GM23338 (cell line): ENCODE results near the gene UROS. TPM values are rescaled to one million over a fixed set of nuclear protein-coding genes. Genes with fewer than 3 reads are reported as not detected.

Experiments
- ATAC-seq: fragments of 200-7000 bp; cut with Tn5 transposase; 3 replicates; pipeline ENCODE4 v1.9.1; 2020
- DNase-seq: peaks from one replicate; pipeline ENCODE4 v3.0.0-alpha.2; 2015; ENCODE audit warnings: low spot score
- H2AFZ ChIP-seq: fragments of 200-600 bp; sonication (generic); 2 replicates; pipeline ENCODE4 v1.8.0; 2016; ENCODE audit warnings: antibody characterized with exemption, mild to moderate bottlenecking, moderate library complexity
- H3F3A ChIP-seq: fragments of 200-600 bp; sonication (generic); replicated peaks from 2 replicates; pipeline ENCODE4 v1.8.0; 2017; ENCODE audit warnings: antibody characterized with exemption, mixed run types, low read depth
- H3K27ac ChIP-seq: fragments of 200-600 bp; sonication (generic); 2 replicates; pipeline ENCODE4 v1.6.1; 2016; ENCODE audit warnings: low read depth
- H3K27me3 ChIP-seq: fragments of 200-600 bp; sonication (generic); 2 replicates; pipeline ENCODE4 v1.8.0; 2016; ENCODE audit warnings: mild to moderate bottlenecking, mixed run types, moderate library complexity; ENCODE audit not compliant: insufficient read depth
- H3K36me3 ChIP-seq: fragments of 200-600 bp; sonication (generic); 2 replicates; pipeline ENCODE4 v1.8.0; 2016; ENCODE audit warnings: mild to moderate bottlenecking; ENCODE audit not compliant: insufficient read depth
- H3K4me1 ChIP-seq: fragments of 200-600 bp; sonication (generic); 2 replicates; pipeline ENCODE4 v1.8.0; 2016; ENCODE audit warnings: mild to moderate bottlenecking, moderate library complexity; ENCODE audit not compliant: insufficient read depth
- H3K4me2 ChIP-seq: fragments of 200-600 bp; sonication (generic); 2 replicates; pipeline ENCODE4 v1.7.1; 2017; ENCODE audit warnings: mixed run types
- H3K4me3 ChIP-seq: fragments of 200-600 bp; sonication (generic); 2 replicates; pipeline ENCODE4 v1.6.1; 2016; ENCODE audit warnings: mixed run types
- H3K79me2 ChIP-seq: fragments of 200-600 bp; sonication (generic); replicated peaks from 2 replicates; pipeline ENCODE4 v1.8.0; 2017; ENCODE audit warnings: mild to moderate bottlenecking; ENCODE audit not compliant: insufficient read depth
- H3K9me2 ChIP-seq: fragments of 200-600 bp; sonication (generic); 2 replicates; pipeline ENCODE4 v1.8.0; 2017; ENCODE audit not compliant: insufficient read depth
- H4K20me1 ChIP-seq: fragments of 200-600 bp; sonication (generic); replicated peaks from 2 replicates; pipeline ENCODE4 v1.8.0; 2017; ENCODE audit warnings: mild to moderate bottlenecking; ENCODE audit not compliant: insufficient read depth
- H3K27ac Mint-ChIP-seq: 2 replicates; pipeline ENCODE4 v1.8.0; 2020; ENCODE audit warnings: inconsistent platforms, mild to moderate bottlenecking, moderate library complexity, mixed read lengths
- H3K27me3 Mint-ChIP-seq: 3 replicates; pipeline ENCODE4 v1.8.0; 2022; ENCODE audit warnings: low read depth, mild to moderate bottlenecking, moderate library complexity, mixed read lengths, inconsistent platforms; ENCODE audit not compliant: insufficient read depth, poor library complexity
- H3K36me3 Mint-ChIP-seq: 3 replicates; pipeline ENCODE4 v1.8.0; 2021; ENCODE audit warnings: low read depth, mild to moderate bottlenecking, inconsistent platforms, moderate library complexity, mixed read lengths
- H3K4me1 Mint-ChIP-seq: 3 replicates; pipeline ENCODE4 v1.8.0; 2020; ENCODE audit warnings: mild to moderate bottlenecking, inconsistent platforms, mixed read lengths
- H3K4me3 Mint-ChIP-seq: 3 replicates; pipeline ENCODE4 v1.8.0; 2021; ENCODE audit warnings: moderate library complexity, mild to moderate bottlenecking, inconsistent platforms, mixed read lengths
- H3K9me3 Mint-ChIP-seq: 3 replicates; pipeline ENCODE4 v1.8.0; 2020; ENCODE audit warnings: moderate library complexity, mild to moderate bottlenecking, inconsistent platforms, mixed read lengths
- CREB1 ChIP-seq: fragments of 250-450 bp; sonication (Bioruptor Pico); IDR thresholded peaks from 2 replicates; pipeline ENCODE4 v1.5.0; 2020; ENCODE audit warnings: low read depth, mild to moderate bottlenecking, moderate library complexity
- ETS1 ChIP-seq: IDR thresholded peaks from 2 replicates; pipeline ENCODE4 v1.6.1; 2016; ENCODE audit warnings: antibody characterized with exemption
- NANOG ChIP-seq: IDR thresholded peaks from 2 replicates; pipeline ENCODE4 v1.6.1; 2016; ENCODE audit warnings: antibody characterized with exemption, borderline replicate concordance
- POLR2AphosphoS5 ChIP-seq: IDR thresholded peaks from 2 replicates; pipeline ENCODE4 v1.6.1; 2016; ENCODE audit warnings: antibody characterized with exemption, low read depth
- REST ChIP-seq: IDR thresholded peaks from one replicate; pipeline ENCODE4 v1.6.1; 2018; ENCODE audit warnings: antibody characterized with exemption; ENCODE audit not compliant: unreplicated experiment
- ZNF331 ChIP-seq: fragments of 250-450 bp; sonication (Bioruptor Pico); IDR thresholded peaks from 2 replicates; pipeline ENCODE4 v1.5.0; 2020; ENCODE audit warnings: low read depth, mild to moderate bottlenecking, moderate library complexity
- ZNF462 ChIP-seq: fragments of 250-450 bp; sonication (Bioruptor Pico); IDR thresholded peaks from 2 replicates; pipeline ENCODE4 v1.5.0; 2020; ENCODE audit warnings: mild to moderate bottlenecking, moderate library complexity
- polyA plus RNA-seq: library from polyadenylated mRNA; unstranded; fragments of >200 nt; fragmentation: Nextera tagmentation; extraction: Ambion mirVana; gene quantifications from 2 replicates; pipeline ENCODE4 v1.2.1, GENCODE V29; 2016
- total RNA-seq: library from RNA; depleted of rRNA; stranded (reverse); fragments of >200 nt; shearing (Covaris generic); gene quantifications from 2 replicates; pipeline ENCODE4 v1.2.3, GENCODE V29; 2014

Gene UROS
- total and polyA plus RNA-seq, 2 experiments from 2014 or later, result 41.3 to 43.4 TPM

- Histone ChIP-seq H3K9me2 (no peaks in the 10 kb centered on the region), H3K27ac (no peak overlapping the region), H3K4me1 (no peaks in the 10 kb centered on the region), H3K4me3 (no peak overlapping the region), H3K4me2 (no peak overlapping the region), H2AFZ (no peak overlapping the region), H3K27me3 (no peaks in the 10 kb centered on the region), H3F3A (no peaks in the 10 kb centered on the region), H3K36me3 (0 out of 2 replicates have a peak, but pooled peaks cover 4% of the 10 kb centered on the region), H4K20me1 (no peaks in the 10 kb centered on the region), H3K79me2 (no peaks in the 10 kb centered on the region)
- no peak overlapping the region for H3K4me3 Mint-ChIP-seq
- no peak for ATAC-seq
- no peaks in the 10 kb centered on the region for H3K4me1 Mint-ChIP-seq
- H3K27me3 Mint-ChIP-seq, result no peaks in the 10 kb centered on the region
- H3K36me3 Mint-ChIP-seq, result peaks cover 17% of the 10 kb centered on the region
- 0 out of 2 replicates have a peak overlapping the region, but pooled peaks have one; percentile 34 for H3K27ac Mint-ChIP-seq
- TF ChIP-seq REST, result no peak
- TF ChIP-seq NANOG, result no peak
- TF ChIP-seq POLR2AphosphoS5, result no peak
- no peak for TF ChIP-seq CREB1
- no peak for TF ChIP-seq ZNF331 (CRISPR knock-in tag)
- no peak for TF ChIP-seq ETS1
- TF ChIP-seq ZNF462, result no peak
- no peak for DNase-seq
- H3K9me3 Mint-ChIP-seq, result no peaks in the 10 kb centered on the region
These were observed 29.4 kb upstream of the UROS start for GRCh38 chr10:125852487-125852886.
